NAMALWA (cell line): Measurements from ENCODE around the gene UNC13D.
"Not testable (repeated sequence)": the region's sequence is repeated elsewhere in the genome, so short reads cannot be mapped to it uniquely, and the experiment has no call there.

Source experiments
- DNase-seq: peaks from one replicate; pipeline ENCODE4 v3.0.0-alpha.2; 2015; ENCODE audit warnings: low spot score

Gene UNC13D

DNA sequence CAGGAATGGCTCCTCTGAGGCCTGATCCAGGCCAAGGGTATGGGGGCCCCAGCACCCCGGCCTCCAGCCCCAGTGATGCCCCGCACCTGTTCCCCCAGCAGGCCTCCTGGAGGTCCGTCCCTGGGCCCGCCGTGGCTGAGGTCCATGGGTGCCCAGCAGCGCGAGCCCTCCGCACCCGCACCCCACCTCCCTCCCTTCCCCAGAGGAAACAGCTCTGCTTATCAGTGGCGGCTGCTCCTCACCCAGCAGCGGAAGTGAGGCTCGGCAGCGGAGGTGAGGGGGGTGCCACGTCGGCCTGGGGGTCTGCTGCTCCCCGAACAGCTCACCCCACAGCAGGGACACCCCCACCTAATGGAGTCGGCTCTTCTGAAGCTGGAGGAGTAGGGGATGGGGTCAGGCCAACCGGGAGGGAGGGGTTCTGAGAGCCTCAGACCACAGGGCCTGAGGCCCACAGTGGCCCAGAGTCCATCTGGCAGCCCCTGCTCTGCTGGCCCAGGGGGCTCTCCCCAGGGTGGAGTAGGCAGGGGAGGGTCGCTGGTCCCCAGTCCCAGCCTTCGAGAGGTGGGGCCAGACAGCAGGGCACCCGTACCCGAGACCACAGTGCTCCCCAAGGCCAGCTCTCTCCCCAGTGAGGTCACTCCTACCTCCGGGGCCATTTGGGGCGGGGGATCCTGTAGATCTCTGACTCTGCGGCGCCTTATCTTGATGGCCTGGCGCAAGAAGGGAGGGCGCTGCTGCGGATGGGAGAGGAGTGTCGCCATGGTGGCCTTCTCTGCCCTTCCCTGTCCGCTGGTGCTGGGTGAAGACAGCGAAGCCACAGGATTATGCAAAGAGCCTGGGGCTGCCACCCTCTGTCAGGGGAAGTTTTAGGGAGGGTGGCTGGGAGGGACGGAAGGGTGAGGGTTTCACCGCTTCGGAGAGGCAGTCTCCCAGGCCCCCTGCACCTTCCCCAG lies at the start of gene UNC13D:
UNC13D (minus strand) TSS at position 828 of the 953 bp plus-strand sequence; CDS start at position 761, 67 bp downstream.
- DNase-seq, result peak; percentile 47

DNA sequence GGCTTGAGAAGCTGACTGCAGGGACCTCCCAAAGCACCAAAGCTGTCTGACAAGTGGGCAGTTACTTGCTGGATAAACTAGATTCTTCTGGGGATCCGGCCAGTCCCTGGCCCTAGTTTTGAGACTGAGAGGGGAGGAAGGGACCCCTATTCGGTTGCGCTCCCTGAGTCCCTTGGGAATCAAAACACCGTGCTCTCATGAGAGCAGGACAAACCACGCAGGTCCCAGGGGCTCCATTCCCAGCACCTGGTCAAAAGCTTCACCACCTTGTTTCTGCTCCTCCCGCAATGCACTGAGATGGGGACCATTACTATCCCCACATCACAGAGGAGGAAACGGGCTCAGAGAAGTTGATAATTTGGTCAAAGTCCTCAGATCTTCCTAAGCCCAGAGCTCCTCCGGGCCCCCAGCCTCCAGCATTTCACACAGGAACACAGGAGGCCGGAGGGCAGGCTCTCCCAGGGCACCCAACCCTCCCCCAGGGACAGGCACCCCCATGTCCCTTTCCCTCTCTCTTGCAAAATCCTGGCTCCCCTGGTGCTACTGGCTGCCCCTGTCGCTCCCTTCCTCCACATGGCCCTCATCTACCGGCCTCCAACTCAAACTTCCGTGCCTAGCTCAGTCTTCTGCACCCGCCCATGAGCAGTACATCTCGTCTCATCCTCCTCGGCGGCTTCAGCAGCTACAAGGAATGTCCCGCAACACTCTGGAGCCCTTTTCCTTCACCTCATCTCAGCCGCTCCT lies 49.3 kb upstream of the UNC13D start:
- DNase-seq, result no peak

DNA sequence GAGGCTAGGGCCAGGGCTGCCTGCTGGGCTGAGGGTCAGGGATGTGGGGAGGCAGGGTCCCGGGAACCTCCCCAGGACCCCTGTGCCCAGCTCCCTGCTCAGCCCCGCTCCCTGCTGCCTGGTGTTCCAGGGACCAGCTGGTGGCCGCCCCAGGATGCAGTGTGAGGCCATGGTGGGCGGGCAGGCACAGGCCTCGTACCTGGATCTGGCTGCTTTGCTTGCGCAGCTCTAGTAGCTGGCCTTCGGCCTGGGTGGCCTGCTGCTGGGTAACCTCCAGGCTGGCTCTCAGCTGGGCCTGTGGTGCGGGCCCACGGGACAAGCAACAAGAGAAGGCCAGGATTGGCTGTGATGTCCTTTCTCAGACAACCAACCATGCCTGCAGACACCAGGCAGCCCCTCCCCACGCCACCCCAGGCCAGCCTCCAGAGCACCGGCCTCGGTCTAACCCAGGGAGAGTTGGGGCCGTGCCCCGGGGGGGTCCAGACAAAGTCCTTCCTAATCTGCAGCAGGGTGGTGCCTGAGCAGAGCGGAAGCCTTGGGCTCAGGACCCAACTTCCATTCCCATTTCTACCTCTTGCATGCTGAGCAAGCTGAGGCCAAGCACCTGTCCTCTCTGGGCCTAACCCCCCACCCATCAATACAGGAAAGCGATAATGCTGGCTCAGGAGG lies 48.5 kb upstream of the UNC13D start:
- no peak for DNase-seq

DNA sequence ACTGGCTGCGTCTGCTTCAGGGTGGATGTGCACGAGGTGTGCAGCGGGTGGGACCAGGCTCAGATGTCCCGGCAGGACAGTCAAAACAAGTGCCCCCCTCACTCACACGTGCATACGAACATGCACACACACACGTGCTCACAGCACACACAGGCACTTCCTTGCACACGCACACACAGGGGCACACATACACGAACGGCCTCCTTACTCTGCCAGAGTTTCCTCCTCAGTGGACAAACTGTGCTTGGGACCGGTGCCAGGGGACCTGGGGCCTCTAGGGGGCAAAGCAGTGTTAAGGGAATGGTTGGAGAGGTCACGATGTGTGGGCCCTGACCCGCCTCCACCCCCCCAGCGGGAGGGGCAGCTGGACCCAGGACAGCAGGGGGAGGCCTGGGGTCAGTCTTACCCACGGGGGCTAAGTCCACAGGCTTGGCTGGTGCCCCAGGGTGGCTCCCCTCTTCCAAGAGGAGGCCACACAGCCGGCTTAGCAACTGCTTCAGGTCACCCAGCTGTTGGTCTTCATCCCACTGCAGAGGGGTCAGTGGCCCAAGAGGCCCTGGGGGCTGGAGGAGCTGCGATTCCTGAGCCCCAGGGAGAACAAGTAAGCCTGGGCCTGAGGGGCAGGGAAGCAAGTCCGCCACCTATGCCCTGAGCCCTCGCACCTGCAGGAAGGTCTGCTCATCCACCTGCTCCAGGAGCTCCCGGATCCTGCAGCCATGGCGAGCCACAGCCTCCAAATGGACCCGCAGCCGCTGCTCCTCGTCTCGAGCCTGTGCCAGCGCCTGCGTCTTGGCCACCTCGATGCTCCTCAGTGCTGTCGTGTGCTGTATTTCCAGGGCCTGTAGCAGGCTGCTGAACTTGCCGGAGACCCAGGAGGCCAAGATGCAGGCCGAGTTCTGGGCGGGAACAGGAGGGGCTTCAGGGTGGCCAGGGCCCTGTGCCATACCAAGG lies 47.7 kb upstream of the UNC13D start:
- no peak for DNase-seq

DNA sequence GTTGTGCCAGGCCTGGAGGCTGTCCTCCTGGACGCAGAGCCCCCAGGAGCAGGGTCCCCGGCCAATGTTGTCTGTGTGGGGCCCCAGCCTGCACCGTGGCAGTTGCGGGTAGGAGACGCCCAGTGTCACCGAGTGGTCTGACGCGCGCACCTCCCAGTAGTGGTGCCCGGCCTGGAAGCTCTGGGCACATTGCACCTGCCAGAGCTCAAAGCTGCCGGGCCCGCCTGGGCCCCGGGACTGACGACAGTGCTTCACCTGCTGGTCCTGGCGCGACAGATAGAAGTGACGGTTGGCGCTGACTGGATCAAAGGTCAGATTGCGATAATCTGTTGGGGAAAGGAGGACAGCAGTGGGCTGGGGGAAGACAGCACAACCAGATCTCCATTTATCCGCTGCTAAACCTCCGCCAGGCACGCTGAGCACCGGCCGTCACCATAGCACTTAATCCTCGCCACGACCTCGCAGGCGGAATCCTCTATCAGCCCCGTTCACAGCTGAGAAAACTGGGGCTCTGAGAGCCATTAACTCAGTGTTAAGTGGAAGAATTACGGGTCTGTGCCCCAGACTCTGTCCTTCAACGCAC lies 46.9 kb upstream of the UNC13D start:
- no peak for DNase-seq

DNA sequence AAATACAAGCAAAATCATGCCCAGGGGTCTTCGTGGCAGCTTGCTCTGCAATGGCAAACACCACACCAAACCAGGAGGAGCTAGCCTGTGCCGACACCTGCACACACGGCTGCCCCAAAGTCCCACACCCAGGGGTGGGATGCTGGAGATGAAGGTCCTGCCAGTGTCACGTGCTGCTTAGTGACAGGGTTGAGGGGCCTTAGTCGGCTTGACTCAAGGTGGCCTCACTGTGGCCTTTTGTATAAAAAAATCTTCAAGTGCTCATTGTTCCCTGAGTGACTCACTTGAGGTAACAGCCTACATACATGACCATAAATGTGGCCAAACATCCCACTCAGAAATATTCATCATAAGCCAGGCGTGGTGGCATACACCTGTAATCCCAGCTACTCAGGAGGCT lies 45.2 kb upstream of the UNC13D start:
- no peak for DNase-seq

DNA sequence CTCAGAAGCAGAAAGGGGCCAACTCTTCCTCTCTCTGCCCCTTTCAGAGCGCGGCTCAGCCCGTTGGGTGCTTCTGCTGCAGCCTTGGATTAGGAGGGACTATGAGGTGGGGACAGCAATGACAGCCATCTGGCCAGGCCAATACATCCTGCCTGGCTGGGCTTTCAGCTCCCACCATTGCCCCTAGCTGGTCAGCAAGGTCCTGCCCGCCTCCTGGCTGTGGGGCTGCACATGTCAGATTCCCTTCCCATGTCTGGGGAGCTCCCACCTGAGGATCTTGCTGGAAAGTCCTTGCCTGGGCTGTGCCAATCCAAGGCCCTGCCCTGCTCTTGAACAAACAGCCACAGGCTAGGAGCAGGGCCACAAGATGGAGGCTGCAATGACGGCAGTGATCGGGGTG lies 44.3 kb upstream of the UNC13D start:
- no peak for DNase-seq

DNA sequence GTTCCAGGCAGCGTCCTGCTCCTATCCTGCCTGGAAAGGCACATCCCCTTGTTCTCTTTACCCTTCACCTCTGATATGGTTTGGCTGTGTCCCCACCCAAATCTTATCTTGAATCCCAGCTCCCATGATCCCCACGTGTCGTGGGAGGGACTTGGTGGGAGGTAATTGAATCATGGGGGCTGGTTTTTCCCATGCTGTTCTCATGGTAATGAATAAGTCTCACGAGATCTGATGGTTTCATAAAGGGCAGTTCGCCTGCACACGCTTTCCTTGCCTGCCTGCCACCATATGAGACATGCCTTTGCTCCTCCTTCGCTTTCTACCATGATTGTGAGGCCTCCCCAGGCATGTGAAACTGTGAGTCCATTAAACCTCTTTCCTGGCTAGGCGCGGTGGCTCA lies 41.7 kb upstream of the UNC13D start:
- not testable (repeated sequence) for DNase-seq

DNA sequence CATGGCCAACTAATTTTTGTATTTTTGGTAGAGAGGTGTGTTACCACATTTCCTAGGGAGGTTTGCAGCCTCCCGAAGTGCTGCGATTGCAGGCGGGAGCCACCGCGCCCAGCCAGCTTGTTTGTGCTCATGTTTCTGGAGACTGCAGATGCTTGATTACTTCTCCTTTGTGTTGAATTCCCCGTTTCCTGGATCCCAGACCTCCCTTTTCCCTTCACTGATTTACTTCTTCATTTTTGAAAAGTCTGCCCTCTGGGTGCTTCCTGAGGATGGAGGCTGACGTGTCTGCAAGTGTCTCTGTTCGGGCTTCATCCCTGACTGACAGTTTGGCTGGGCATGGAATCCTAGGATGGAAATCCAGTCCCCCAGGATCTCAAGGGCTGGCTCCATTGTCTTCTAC lies 41.2 kb upstream of the UNC13D start:
- DNase-seq, result no peak

DNA sequence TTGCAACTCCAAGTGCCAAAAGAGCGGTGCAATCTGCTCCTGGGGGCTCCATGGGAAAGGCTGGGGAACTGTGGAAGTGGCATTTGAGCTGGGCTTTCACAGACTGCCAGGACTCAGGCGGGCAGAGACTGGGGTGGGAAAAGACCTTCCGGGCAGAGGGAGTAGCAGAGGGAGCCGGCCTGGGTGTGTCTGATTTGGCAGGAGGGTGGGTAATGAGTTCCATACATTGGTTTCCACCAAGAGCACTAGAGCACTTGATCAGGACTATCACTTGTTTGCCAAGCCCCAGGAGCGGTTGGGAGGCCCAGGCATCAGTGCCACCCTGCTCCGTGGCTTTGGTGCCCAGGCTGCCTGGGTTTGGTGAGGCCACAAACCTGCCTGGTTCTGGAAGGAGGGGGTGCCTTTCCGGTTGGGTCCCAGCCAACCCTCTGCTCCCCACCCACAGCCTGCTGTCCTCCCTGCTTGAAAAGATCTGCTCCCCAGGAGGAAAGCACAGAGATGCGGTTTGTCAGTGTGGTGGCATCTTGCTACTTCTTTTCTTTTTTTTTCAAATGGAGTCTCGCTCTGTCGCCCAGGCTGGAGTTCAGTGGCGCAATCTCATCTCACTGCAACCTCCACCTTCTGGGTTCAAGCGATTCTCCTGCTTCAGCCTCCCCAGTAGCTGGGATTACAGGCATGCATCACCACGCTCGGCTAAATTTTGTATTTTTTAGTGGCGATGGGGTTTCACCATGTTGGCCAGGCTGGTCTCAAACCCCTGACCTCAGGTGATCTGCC lies 37.7 kb upstream of the UNC13D start:
- DNase-seq, result no peak

DNA sequence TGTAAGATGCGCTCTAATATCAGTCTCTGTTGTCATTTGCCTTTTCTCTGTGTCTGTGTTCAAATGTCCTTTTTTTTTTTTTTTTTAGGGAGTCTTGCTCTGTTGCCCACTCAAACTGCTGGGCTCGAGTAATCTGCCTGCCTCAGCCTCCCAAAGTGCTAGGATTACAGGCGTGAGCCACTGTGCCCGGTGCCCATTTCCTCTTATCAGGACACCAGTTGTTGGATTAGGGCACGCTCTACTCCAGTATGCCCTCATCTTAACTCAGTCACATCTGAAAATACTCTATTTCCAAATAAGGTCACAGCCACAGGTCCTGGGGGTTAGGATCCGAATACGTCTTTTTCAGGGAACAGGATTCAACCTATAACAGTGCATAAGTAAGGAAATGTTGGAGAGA lies 36.1 kb upstream of the UNC13D start:
- no peak for DNase-seq

DNA sequence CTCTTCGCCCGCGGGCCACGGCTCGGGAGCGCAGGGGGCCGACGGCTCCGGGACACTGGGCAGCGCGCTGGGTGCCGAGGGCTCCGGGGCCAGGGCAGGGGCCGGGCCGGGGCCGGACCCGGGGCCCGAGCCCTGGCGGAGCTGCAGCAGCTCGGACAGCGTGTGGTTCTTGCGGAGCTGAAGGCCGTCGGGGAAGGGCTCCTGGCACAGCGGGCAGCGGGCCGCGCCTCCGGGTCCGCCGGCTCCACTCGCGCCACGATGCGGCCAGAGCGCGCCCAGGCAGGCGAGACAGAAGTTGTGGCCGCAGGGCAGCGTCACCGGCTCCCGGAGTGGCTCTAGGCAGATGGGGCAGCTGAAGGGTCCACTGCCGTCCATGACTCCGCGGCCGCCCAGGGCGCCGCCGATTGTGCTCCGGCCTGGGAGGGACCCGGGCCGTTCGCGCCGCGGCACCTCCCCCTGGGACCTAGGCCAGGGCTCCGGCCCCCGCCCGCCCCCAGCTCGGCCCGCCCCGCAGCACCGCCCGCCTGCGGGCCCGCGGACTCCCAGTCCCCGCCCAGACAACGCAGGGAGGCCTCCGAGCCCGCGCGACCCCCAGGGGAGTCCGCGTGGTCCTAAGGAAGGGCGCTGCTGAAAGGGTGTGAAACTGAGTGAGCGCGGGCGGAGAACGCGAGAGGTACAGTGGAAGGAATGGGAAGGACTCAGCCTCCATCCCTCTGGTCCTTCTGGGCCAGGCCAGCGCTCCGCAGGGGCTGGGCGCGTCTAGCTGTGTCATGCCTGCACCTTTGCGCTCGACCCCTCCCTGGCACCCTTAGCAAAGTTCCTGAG lies 34.2 kb upstream of the UNC13D start, which contains the start of gene TRIM47:
TRIM47 (minus strand) TSS at position 408 of the 825 bp plus-strand sequence; CDS start at position 375, 33 bp downstream.
- DNase-seq, result no peak

DNA sequence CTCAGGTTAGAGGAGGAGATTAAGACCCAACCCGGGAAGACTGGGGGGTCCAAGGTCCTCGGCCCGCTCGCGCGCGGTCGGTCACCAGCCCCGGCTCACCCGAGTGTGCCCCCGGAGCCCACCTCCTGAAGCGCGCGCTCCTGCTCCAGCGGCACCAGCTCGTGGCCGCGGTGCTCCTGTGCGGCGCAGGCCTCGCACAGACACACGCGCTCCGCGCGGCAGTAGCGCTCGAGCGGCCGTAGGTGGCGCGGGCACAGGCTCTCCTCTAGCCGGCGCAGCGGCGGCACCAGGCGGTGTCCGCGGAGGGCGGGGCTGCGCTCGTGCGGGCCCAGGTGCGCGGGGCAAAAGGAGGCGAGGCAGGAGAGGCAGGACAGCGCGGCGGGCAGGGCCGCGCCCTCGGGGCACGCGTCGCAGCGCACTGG lies 33.6 kb upstream of the UNC13D start:
- peak; percentile 70 for DNase-seq

DNA sequence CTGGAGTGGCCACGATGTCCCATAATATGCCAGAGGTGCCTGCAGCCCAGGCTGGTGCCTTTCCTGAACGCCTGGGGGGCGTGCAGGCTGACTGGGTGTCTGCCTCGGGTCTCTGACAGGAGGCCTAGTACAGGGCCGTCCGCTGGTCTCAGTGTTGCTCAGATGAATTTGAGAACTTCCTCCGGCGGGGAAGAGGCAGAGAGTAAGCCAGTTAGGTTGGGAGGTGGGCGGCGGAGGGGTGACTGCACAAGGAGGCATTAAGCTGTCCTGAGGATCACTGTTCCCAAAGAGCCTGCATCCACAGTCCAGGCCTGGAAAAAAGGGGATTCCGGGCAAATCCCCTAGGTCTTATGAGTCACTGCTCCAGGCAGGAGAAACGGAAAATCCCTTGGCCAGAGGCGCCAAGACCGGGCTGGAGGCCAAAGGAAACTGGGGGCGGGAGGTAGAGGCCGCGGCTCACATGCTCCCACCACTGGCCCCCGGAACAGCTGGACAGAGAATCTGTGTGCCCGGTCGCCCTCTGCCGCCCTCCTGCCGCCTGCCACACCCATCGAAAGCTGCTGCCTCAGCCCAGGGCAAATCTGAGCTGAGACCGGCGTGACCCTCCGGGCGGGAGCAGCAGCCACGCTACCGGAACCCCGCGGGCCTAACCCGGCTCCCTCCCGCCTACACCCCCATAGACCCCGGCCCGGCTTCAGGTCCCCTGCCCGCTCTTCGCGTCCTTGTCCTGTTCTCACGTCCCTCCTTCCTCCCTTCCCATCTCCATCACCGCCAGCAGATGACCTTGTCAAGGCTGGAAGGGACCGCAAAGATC lies 32.9 kb upstream of the UNC13D start:
- peak; percentile 45 for DNase-seq

DNA sequence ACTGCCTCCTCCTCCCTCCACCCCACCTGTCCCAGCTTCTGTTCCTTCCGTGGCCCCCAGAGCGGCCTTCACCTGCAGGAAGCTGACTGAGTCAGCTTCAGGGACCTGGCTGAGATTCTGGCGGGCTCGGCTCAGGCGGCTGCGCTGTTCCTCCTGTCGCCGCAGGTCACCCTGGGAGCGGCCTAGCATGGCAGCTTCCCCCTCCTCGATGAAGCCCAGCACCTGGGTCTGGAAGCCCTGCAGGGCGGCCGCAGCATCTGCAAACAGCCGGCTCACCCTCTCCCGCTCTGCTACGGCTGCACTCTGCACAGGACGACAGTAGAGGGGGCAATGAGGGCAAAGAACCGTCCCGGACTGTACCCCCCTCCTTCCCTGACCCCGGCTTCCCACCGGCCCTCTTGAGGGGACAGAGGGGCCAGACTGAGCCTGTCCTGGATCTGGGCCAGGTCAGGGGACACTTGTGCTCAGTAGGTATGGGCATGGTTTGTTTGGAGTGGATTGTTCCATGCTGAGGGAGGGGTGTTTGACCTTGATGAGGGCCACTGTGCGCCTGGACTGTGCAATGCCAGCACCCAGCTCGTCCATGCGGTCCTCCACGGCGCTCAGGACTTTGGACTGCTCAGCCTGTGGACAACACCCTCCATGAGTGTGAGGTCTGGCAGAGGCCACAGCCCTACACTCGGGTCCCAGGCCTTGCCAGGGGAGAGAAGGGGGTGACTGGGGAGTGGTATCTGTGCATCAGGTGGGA lies 32.2 kb upstream of the UNC13D start:
- peak; percentile 86 for DNase-seq

DNA sequence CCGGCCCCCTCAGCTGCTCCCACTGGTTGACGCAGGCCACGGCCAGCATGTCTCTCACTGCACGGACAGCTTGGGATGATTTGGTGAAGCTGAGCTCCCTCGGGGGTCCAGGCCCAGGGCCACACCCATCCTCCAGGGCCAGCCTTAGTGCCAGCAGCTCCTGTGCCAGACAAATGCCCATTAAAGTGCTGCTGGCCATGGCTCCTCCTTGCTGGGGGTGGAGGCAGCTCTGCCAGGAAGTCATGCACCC lies 31.7 kb upstream of the UNC13D start:
- DNase-seq, result no peak

DNA sequence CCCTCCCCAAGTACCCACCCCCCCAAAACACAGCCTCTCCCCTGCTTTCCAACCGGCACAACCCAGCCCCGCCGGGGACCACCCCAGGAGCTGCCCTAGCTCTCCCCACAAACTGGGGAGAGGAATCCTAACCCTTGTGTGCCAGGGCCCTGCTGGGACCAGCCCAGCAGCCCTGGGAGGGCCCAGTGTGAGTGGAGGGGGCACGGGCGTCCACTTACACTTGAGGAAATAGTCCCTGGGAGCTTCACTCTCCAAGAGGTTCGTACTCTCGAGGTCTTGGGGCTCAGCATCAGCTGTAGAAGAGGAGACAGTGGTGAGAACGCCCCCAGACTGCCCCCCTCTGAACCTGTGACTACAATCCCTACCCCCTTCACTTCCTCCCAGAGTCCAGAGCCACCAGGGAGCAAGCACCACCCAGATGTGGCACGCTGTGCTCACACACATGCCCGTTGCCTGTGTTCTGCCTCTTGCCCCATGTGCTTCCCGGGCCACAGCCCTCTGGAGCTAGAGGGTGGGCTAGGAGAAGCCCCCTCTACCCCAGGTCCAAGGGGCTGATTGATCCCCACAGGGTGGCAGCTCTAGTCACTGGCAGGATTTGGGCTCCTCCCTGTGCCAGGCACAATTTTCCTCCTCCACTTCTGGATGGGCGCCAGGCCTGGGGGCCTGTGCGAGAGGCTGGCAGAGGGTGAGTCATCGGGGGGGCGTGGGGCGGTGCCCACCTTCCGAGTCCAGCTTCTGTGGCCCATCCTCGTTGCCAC lies 31.2 kb upstream of the UNC13D start:
- no peak for DNase-seq
